Testis (tissue), 3 donors: Measurements from ENCODE around the gene ARHGEF4. TPM values are rescaled to one million over a fixed set of nuclear protein-coding genes. Genes with fewer than 3 reads are reported as not detected.

Experiments
- DNase-seq: peaks from one replicate; pipeline ENCODE4 v3.0.0-alpha.2; 2019
- H3K27ac ChIP-seq, 2 donors: fragments of 200-600 bp; sonication (generic); one replicate each; pipeline ENCODE4 v1.5.1; 2019
- H3K27me3 ChIP-seq: fragments of 200-600 bp; sonication (generic); one replicate; pipeline ENCODE4 v1.5.1; 2019
- H3K36me3 ChIP-seq: fragments of 200-600 bp; sonication (generic); one replicate; pipeline ENCODE4 v1.5.1; 2017; ENCODE audit warnings: low read depth; ENCODE audit errors: missing control alignments
- H3K4me1 ChIP-seq: fragments of 200-600 bp; sonication (generic); one replicate; pipeline ENCODE4 v1.5.1; 2019
- H3K4me3 ChIP-seq, 2 donors: fragments of 200-600 bp; sonication (generic); one replicate each; pipeline ENCODE4 v1.5.1; 2017 to 2019
- H3K9me3 ChIP-seq: fragments of 200-600 bp; sonication (generic); one replicate; pipeline ENCODE4 v1.5.1; 2017
- POLR2A ChIP-seq: fragments of 450-650 bp; IDR thresholded peaks from one replicate; pipeline ENCODE4 v1.6.1; 2017; ENCODE audit warnings: antibody characterized with exemption, mild to moderate bottlenecking, moderate library complexity
- WGBS, 2 donors: methylation state at CpG; one replicate each; pipeline ENCODE4 v1.1.5; 2018; 5-methylcytosine and 5-hydroxymethylcytosine counted together
- intact Hi-C: fragments of 100-400 bp; cut with DNase I; formaldehyde crosslinking; loops from one replicate; pipeline ENCODE4 v1.15.1; 2023; ENCODE audit warnings: low total_unique reads
- polyA plus RNA-seq: library from polyadenylated mRNA; stranded (reverse); fragments of 350-450 nt; fragmentation: Illumina TruSeq; extraction: RNeasy Lipid Tissue Mini Kit (QIAGEN cat#74804); gene quantifications from one replicate; pipeline ENCODE4 v1.2.3, GENCODE V29; 2014; ENCODE audit warnings: low read depth, low replicate concordance; ENCODE audit not compliant: insufficient read depth
- total RNA-seq, 2 donors: library from RNA; depleted of rRNA; stranded (reverse); fragments of >200 nt; gene quantifications; one replicate each; pipeline ENCODE4 v1.2.3, GENCODE V29; 2016
- TF ChIP-seq, protein P1 (sequence below), 3 experiments: fragments of 450-650 bp in 2 of 3; fragments of 200-600 bp in 1 of 3; sonication (generic) in 1 of 3; IDR thresholded peaks; one replicate each; pipeline ENCODE4 v1.5.1; 2016 to 2019; ENCODE audit warnings: antibody characterized with exemption in 3 of 3, mild to moderate bottlenecking in 2 of 3, moderate library complexity in 1 of 3

Gene ARHGEF4
- total and polyA plus RNA-seq, 3 donors from 2014 or later, result 18.0 to 37.4 (median 36.3) TPM

- TF ChIP-seq, protein P1, sequence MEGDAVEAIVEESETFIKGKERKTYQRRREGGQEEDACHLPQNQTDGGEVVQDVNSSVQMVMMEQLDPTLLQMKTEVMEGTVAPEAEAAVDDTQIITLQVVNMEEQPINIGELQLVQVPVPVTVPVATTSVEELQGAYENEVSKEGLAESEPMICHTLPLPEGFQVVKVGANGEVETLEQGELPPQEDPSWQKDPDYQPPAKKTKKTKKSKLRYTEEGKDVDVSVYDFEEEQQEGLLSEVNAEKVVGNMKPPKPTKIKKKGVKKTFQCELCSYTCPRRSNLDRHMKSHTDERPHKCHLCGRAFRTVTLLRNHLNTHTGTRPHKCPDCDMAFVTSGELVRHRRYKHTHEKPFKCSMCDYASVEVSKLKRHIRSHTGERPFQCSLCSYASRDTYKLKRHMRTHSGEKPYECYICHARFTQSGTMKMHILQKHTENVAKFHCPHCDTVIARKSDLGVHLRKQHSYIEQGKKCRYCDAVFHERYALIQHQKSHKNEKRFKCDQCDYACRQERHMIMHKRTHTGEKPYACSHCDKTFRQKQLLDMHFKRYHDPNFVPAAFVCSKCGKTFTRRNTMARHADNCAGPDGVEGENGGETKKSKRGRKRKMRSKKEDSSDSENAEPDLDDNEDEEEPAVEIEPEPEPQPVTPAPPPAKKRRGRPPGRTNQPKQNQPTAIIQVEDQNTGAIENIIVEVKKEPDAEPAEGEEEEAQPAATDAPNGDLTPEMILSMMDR (IDR thresholded peaks at IDR 0.05), result no peak
- TF ChIP-seq POLR2A, result no peak
- Histone ChIP-seq H3K4me3 (peak overlapping the region; percentile 51 to 60), H3K36me3 (no peaks in the 10 kb centered on the region), H3K27me3 (no peaks in the 10 kb centered on the region), H3K4me1 (peaks cover 15% of the 10 kb centered on the region), H3K27ac (no peak overlapping the region), H3K9me3 (no peaks in the 10 kb centered on the region)
- no peak for DNase-seq
- WGBS, 2 donors, result 56 to 60% methylated on average over 5 to 10 of the region's 10 CpGs
- intact Hi-C loops, result no loop called here
Measured at GRCh38 chr2:131035826-131036231, 199.1 kb downstream of the ARHGEF4 start.

DNA sequence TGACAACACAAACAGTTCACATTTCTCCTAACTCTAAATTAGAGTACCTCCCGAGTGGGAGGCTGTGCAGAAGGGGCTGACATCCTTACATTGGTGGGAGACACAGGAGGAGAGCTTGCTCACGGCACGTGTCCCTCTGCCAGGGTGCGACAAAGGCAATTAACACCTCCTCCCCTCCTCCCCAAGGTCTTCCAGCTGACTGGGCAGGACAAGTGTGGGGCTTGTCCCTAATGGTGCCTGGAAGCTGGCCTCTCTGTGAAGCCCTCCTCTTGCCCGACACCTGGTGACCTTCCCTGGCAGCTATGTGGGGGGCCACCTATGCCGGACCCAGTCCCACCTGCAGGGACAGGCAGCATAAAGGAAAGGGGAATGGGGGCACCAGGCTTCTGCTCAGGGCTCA is 199.6 kb downstream of the ARHGEF4 start:
- Histone ChIP-seq H3K27ac (no peak overlapping the region), H3K4me3 (no peak overlapping the region), H3K27me3 (no peaks in the 10 kb centered on the region), H3K4me1 (peaks cover 15% of the 10 kb centered on the region), H3K36me3 (no peaks in the 10 kb centered on the region), H3K9me3 (no peaks in the 10 kb centered on the region)
- no peak for TF ChIP-seq POLR2A
- TF ChIP-seq, protein P1 (IDR thresholded peaks at IDR 0.05), result no peak
- WGBS, 2 donors, result 71 to 73% methylated on average over 6 of the region's 6 CpGs
- no peak for DNase-seq
- intact Hi-C loops, result no loop called here

GRCh38 chr2:131036696-131037397 is 200.1 kb downstream of the ARHGEF4 start:
- H3K9me3 ChIP-seq, result no peaks in the 10 kb centered on the region
- DNase-seq, result no peak
- WGBS, 2 donors, result 95 to 100% methylated on average over 3 to 11 of the region's 11 CpGs
- no peak overlapping the region for H3K27ac ChIP-seq
- no peaks in the 10 kb centered on the region for H3K36me3 ChIP-seq
- H3K27me3 ChIP-seq, result no peaks in the 10 kb centered on the region
- TF ChIP-seq POLR2A, result no peak
- TF ChIP-seq, protein P1 (IDR thresholded peaks at IDR 0.05), result no peak
- intact Hi-C loops, result no loop called here
- peaks cover 15% of the 10 kb centered on the region for H3K4me1 ChIP-seq
- no peak overlapping the region for H3K4me3 ChIP-seq

GRCh38 chr2:131037398-131038257 is 200.9 kb downstream of the ARHGEF4 start:
- intact Hi-C loops, result no loop called here
- Histone ChIP-seq H3K36me3 (no peaks in the 10 kb centered on the region), H3K4me3 (no peak overlapping the region), H3K27ac (no peak overlapping the region), H3K4me1 (peaks cover 15% of the 10 kb centered on the region), H3K27me3 (no peaks in the 10 kb centered on the region), H3K9me3 (no peaks in the 10 kb centered on the region)
- WGBS, 2 donors, result 67 to 79% methylated on average over 4 to 6 of the region's 6 CpGs
- no peak for DNase-seq
- TF ChIP-seq, protein P1 (IDR thresholded peaks at IDR 0.05), result no peak
- TF ChIP-seq POLR2A, result no peak
